Right lobe of liver (tissue), 4 donors: ENCODE data around the gene PAFAH2.

Source experiments
- POLR2A ChIP-seq: fragments of 450-650 bp; IDR thresholded peaks from one replicate; pipeline ENCODE4 v1.6.1; 2017; ENCODE audit warnings: antibody characterized with exemption, mild to moderate bottlenecking
- TF ChIP-seq, protein P1 (sequence below), 4 donors: fragments of 200-600 bp in 3 of 4; fragments of 450-650 bp in 1 of 4; IDR thresholded peaks; one replicate each; pipeline versions ENCODE4 v1.5.1 to v1.8.0; 2016 to 2022; ENCODE audit warnings: antibody characterized with exemption in 4 of 4, mild to moderate bottlenecking in 2 of 4
- donor health status: DM: no; HTN: no; CAD: no.
- donor health status: DM: no; HTN: no; CAD: no.
- donor health status: DM: no; HTN: yes; CAD: no.

- TF ChIP-seq, protein P1, sequence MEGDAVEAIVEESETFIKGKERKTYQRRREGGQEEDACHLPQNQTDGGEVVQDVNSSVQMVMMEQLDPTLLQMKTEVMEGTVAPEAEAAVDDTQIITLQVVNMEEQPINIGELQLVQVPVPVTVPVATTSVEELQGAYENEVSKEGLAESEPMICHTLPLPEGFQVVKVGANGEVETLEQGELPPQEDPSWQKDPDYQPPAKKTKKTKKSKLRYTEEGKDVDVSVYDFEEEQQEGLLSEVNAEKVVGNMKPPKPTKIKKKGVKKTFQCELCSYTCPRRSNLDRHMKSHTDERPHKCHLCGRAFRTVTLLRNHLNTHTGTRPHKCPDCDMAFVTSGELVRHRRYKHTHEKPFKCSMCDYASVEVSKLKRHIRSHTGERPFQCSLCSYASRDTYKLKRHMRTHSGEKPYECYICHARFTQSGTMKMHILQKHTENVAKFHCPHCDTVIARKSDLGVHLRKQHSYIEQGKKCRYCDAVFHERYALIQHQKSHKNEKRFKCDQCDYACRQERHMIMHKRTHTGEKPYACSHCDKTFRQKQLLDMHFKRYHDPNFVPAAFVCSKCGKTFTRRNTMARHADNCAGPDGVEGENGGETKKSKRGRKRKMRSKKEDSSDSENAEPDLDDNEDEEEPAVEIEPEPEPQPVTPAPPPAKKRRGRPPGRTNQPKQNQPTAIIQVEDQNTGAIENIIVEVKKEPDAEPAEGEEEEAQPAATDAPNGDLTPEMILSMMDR (IDR thresholded peaks at IDR 0.05), result no peak
- no peak for TF ChIP-seq POLR2A
These were observed 16.3 kb upstream of the PAFAH2 start for GRCh38 chr1:26014179-26014578.
